Choroid plexus epithelial cell (primary cell): Measurements from ENCODE around the gene DESI2.
"Not testable (repeated sequence)": the region's sequence is repeated elsewhere in the genome, so short reads cannot be mapped to it uniquely, and the experiment has no call there.

Experiments
- DNase-seq: peaks from one replicate; pipeline ENCODE4 v3.0.0-alpha.2; 2010; ENCODE audit warnings: low read depth
- H3K4me3 ChIP-seq: 2 replicates; pipeline ENCODE4 v1.5.1; 2011; ENCODE audit warnings: low read depth, mild to moderate bottlenecking, control low read depth, low read length, moderate library complexity
- TF ChIP-seq, protein P1 (sequence below): conservative IDR thresholded peaks from 2 replicates; pipeline ENCODE4 v1.5.1; 2011; ENCODE audit warnings: low read depth, mild to moderate bottlenecking, control low read depth, inconsistent platforms, low read length, moderate library complexity

The DESI2 gene

DNA sequence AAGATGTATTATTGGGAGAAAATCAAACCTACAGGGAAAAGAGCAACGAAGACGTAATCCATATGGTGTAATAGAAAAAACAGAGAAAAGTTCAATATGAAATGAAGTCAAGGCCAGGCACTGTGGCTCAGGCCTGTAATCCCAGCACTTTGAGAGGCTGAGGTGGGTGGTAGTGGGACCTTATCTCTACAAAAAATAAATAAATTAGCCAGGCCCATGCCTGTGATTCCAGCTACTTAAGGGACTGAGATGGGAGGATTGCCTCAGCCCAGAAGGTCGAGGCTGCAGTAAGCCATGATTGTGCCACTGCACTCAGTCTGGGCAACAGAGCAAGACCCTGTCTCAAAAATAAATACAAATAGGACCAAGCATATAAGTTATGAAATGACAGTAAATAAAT is 11.4 kb downstream of the DESI2 start:
- no peak overlapping the region for H3K4me3 ChIP-seq
- TF ChIP-seq, protein P1, sequence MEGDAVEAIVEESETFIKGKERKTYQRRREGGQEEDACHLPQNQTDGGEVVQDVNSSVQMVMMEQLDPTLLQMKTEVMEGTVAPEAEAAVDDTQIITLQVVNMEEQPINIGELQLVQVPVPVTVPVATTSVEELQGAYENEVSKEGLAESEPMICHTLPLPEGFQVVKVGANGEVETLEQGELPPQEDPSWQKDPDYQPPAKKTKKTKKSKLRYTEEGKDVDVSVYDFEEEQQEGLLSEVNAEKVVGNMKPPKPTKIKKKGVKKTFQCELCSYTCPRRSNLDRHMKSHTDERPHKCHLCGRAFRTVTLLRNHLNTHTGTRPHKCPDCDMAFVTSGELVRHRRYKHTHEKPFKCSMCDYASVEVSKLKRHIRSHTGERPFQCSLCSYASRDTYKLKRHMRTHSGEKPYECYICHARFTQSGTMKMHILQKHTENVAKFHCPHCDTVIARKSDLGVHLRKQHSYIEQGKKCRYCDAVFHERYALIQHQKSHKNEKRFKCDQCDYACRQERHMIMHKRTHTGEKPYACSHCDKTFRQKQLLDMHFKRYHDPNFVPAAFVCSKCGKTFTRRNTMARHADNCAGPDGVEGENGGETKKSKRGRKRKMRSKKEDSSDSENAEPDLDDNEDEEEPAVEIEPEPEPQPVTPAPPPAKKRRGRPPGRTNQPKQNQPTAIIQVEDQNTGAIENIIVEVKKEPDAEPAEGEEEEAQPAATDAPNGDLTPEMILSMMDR: no peak
- DNase-seq: no peak

DNA sequence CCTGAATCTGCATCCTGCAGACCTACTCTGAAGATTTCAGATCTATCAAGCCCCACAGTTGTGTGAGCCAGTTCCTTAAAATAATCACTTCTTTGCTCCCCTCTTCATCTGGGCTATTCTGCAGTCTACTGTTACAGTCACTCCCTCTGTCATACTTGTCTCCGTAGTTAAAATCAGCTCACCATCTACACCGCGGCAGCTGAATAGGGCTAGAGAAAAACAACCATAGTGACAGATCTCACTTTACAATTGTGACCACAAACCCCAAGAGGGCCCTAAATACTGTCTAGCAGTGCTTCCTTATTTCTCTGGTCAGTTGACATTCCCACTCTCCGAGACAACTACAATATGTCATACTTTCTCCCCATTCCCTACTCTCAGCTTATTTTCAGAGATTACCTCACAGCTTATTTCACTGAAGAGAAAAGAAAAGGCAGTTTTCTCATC is 12.9 kb downstream of the DESI2 start:
- TF ChIP-seq, protein P1: no peak
- no peak for DNase-seq
- H3K4me3 ChIP-seq: no peak overlapping the region

- DNase-seq, H3K4me3 ChIP-seq: not testable (repeated sequence)
Measured at GRCh38 chr1:244666672-244667418, 13.9 kb downstream of the DESI2 start.

GRCh38 chr1:244667797-244668196 is 14.9 kb downstream of the DESI2 start:
- H3K4me3 ChIP-seq: no peak overlapping the region
- no peak for DNase-seq
- TF ChIP-seq, protein P1: no peak

GRCh38 chr1:244672946-244673682 is 20.2 kb downstream of the DESI2 start:
- TF ChIP-seq, protein P1: no peak
- no peak overlapping the region for H3K4me3 ChIP-seq
- DNase-seq: peak; percentile 56

DNA sequence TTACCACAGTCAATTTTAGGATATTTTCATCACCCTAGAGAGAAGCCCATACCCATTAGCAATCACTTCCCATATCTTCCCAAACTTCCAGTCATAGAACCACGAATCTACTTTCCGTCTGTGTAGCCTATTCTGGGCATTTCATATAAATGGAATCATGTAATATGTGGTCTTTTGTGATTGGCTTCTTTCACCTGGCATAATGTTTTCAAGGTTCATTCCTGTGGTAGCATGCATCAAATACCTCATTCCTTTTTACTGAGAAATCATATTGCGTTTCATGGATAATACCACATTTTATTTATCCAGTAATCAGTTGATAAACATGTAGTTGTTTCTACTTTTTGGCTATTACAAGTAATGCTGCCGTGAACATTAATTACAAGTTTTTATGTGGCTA is 21.5 kb downstream of the DESI2 start:
- H3K4me3 ChIP-seq: no peak overlapping the region
- peak; percentile 66 for DNase-seq
- TF ChIP-seq, protein P1: no peak

GRCh38 chr1:244675167-244675566 is 22.2 kb downstream of the DESI2 start:
- no peak for DNase-seq
- H3K4me3 ChIP-seq: no peak overlapping the region
- TF ChIP-seq, protein P1: no peak
